Retinal pigment epithelial cell (primary cell): ENCODE measurements around the gene PDGFD.

Experiments used
- DNase-seq: peaks from one replicate; pipeline ENCODE4 v3.0.0-alpha.2; 2010; ENCODE audit warnings: low read depth
- H3K4me3 ChIP-seq: 2 replicates; pipeline ENCODE4 v1.5.1; 2011; ENCODE audit warnings: mild to moderate bottlenecking, low read length, control low read depth, moderate library complexity
- CTCF ChIP-seq: conservative IDR thresholded peaks from 2 replicates; pipeline ENCODE4 v1.5.1; 2011; ENCODE audit warnings: low read depth, low read length, control low read depth, inconsistent platforms

The PDGFD gene

GRCh38 chr11:104118105-104118744, 45.7 kb downstream of the PDGFD start:
- no peak for TF ChIP-seq CTCF
- no peak for DNase-seq
- no peak overlapping the region for H3K4me3 ChIP-seq

- H3K4me3 ChIP-seq, result no peak overlapping the region
- no peak for DNase-seq
- no peak for TF ChIP-seq CTCF
Measured at GRCh38 chr11:104113541-104113940, 50.4 kb downstream of the PDGFD start.

GRCh38 chr11:104106136-104106754, 57.7 kb downstream of the PDGFD start:
- no peak for DNase-seq
- TF ChIP-seq CTCF, result no peak

GRCh38 chr11:104105155-104105554, 58.8 kb downstream of the PDGFD start:
- no peak for DNase-seq
- H3K4me3 ChIP-seq, result no peak overlapping the region
- no peak for TF ChIP-seq CTCF

More at GRCh38 chr11:104106136-104106754, 57.7 kb downstream of the PDGFD start:
- H3K4me3 ChIP-seq, result no peak overlapping the region

GRCh38 chr11:104104664-104105063, 59.3 kb downstream of the PDGFD start:
- no peak overlapping the region for H3K4me3 ChIP-seq
- no peak for DNase-seq
- TF ChIP-seq CTCF, result no peak

- DNase-seq, result no peak
- no peak for TF ChIP-seq CTCF
- no peak overlapping the region for H3K4me3 ChIP-seq
Measured at GRCh38 chr11:104104201-104104600, 59.7 kb downstream of the PDGFD start.

- no peak overlapping the region for H3K4me3 ChIP-seq
- no peak for DNase-seq
- TF ChIP-seq CTCF, result no peak
Measured at GRCh38 chr11:104098555-104098954, 65.4 kb downstream of the PDGFD start.
